Subcutaneous adipose tissue (tissue), 4 donors: Measurements from ENCODE around the gene MVP. TPM values are rescaled to one million over a fixed set of nuclear protein-coding genes. Genes with fewer than 3 reads are reported as not detected.

ENCODE experiments used
- CTCF ChIP-seq: fragments of 450-650 bp; IDR thresholded peaks from one replicate; pipeline ENCODE4 v1.5.1; 2016; ENCODE audit warnings: low read depth, mild to moderate bottlenecking, control low read depth, antibody characterized with exemption, moderate library complexity
- total RNA-seq, 4 donors: library from RNA; depleted of rRNA; stranded (reverse); fragments of >200 nt; gene quantifications; one replicate each; pipeline ENCODE4 v1.1.0, GENCODE V29; 2016

The MVP gene
- total RNA-seq, 4 donors from 2014 or later = 47.1 to 119 (median 103) TPM

- no peak for TF ChIP-seq CTCF
Observed at GRCh38 chr16:29860218-29860617, 40.0 kb downstream of the MVP start.

GRCh38 chr16:29862383-29862883 is 42.2 kb downstream of the MVP start:
- no peak for TF ChIP-seq CTCF

GRCh38 chr16:29862884-29863668 is 42.8 kb downstream of the MVP start, which contains the start of gene CDIPT:
CDIPT (minus strand) TSS chr16:29863226; CDS start chr16:29862857, 369 bp downstream.
- no peak for TF ChIP-seq CTCF

- no peak for TF ChIP-seq CTCF
Observed at GRCh38 chr16:29863669-29863984, 43.4 kb downstream of the MVP start.

- TF ChIP-seq CTCF = no peak
Observed at GRCh38 chr16:29864205-29864604, 43.9 kb downstream of the MVP start.

- TF ChIP-seq CTCF = no peak
Observed at GRCh38 chr16:29868396-29869009, 48.2 kb downstream of the MVP start.

GRCh38 chr16:29871822-29872546 is 51.7 kb downstream of the MVP start:
- TF ChIP-seq CTCF = no peak
